PC-3 (cell line): ENCODE measurements around the gene NOS2. TPM values are rescaled to one million over a fixed set of nuclear protein-coding genes. Genes with fewer than 3 reads are reported as not detected.
"Not testable (repeated sequence)": the region's sequence is repeated elsewhere in the genome, so short reads cannot be mapped to it uniquely, and the experiment has no call there.

ENCODE experiments used
- ATAC-seq: fragments of 200-7000 bp; cut with Tn5 transposase; 2 replicates; pipeline ENCODE4 v1.9.1; 2020; ENCODE audit warnings: mild to moderate bottlenecking, moderate library complexity
- BruUV-seq: library from RNA; stranded (reverse); fragments of 400-500 nt; replicated peaks from 2 replicates; lab custom pipeline; 2021; lab: Mats Ljungman, UMichigan
- CTCF ChIA-PET: fragments of 300-600 bp; sonication (Branson Sonifier 250); formaldehyde crosslinking; loops from one replicate; lab custom pipeline; 2022; ENCODE audit warnings: antibody characterized with exemption; lab: Charles Lee
- POLR2A ChIA-PET: fragments of 300-600 bp; sonication (Branson Sonifier 250); formaldehyde crosslinking; loops from one replicate; lab custom pipeline; 2022; ENCODE audit warnings: antibody characterized with exemption; ENCODE audit not compliant: unreplicated experiment; lab: Charles Lee
- DNase-seq: peaks from one replicate; pipeline ENCODE4 v3.0.0-alpha.2; 2015
- H2AFZ ChIP-seq: fragments of 300-600 bp; sonication (generic); 2 replicates; pipeline ENCODE4 v1.6.0; 2016; ENCODE audit warnings: antibody characterized with exemption, low read length
- H3F3A ChIP-seq: fragments of 300-600 bp; sonication (generic); one replicate; pipeline ENCODE4 v1.6.0; 2017; ENCODE audit warnings: antibody characterized with exemption, low read length, control low read depth, mild to moderate bottlenecking; ENCODE audit not compliant: unreplicated experiment
- H3K27ac ChIP-seq: fragments of 300-600 bp; sonication (generic); 2 replicates; pipeline ENCODE4 v1.5.1; 2016; ENCODE audit warnings: mild to moderate bottlenecking, low read length
- H3K27me3 ChIP-seq: fragments of 300-600 bp; sonication (generic); 2 replicates; pipeline ENCODE4 v1.6.1; 2016; ENCODE audit warnings: low read length, mixed read lengths
- H3K36me3 ChIP-seq: fragments of 300-600 bp; sonication (generic); 2 replicates; pipeline ENCODE4 v1.6.1; 2016; ENCODE audit warnings: low read depth, mixed run types, low read length, mixed read lengths
- H3K4me1 ChIP-seq: fragments of 300-600 bp; sonication (generic); 2 replicates; pipeline ENCODE4 v1.5.1; 2016; ENCODE audit warnings: low read length; ENCODE audit not compliant: insufficient read depth
- H3K4me2 ChIP-seq: fragments of 300-600 bp; sonication (generic); 2 replicates; pipeline ENCODE4 v1.6.0; 2016; ENCODE audit warnings: low read length
- H3K4me3 ChIP-seq: fragments of 300-600 bp; sonication (generic); 2 replicates; pipeline ENCODE4 v1.5.1; 2016; ENCODE audit warnings: mild to moderate bottlenecking, low read length, mixed read lengths
- H3K79me2 ChIP-seq: fragments of 300-600 bp; sonication (generic); 2 replicates; pipeline ENCODE4 v1.6.1; 2017; ENCODE audit warnings: low read length, mixed read lengths
- H3K9ac ChIP-seq: fragments of 300-600 bp; sonication (generic); 2 replicates; pipeline ENCODE4 v1.6.0; 2016; ENCODE audit warnings: mild to moderate bottlenecking, low read length
- H3K9me2 ChIP-seq: fragments of 300-600 bp; sonication (generic); replicated peaks from 2 replicates; pipeline ENCODE4 v1.6.1; 2016; ENCODE audit warnings: mixed run types, low read length, mixed read lengths
- H3K9me3 ChIP-seq: fragments of 300-600 bp; sonication (generic); 2 replicates; pipeline ENCODE4 v1.6.1; 2016; ENCODE audit warnings: low read length, mixed read lengths
- H4K20me1 ChIP-seq: fragments of 300-600 bp; sonication (generic); 2 replicates; pipeline ENCODE4 v1.6.1; 2016; ENCODE audit warnings: low read length, mixed read lengths
- CTCF ChIP-seq: fragments of 300-600 bp; sonication (generic); conservative IDR thresholded peaks from 2 replicates; pipeline ENCODE4 v1.5.1; 2017; ENCODE audit warnings: antibody characterized with exemption, low read depth, mild to moderate bottlenecking, low read length
- EZH2 ChIP-seq: fragments of 300-600 bp; sonication (generic); IDR thresholded peaks from one replicate; pipeline ENCODE4 v1.6.1; 2017; ENCODE audit warnings: antibody characterized with exemption, mild to moderate bottlenecking, low read length; ENCODE audit not compliant: unreplicated experiment
- EZH2phosphoT487 ChIP-seq: fragments of 300-600 bp; sonication (generic); IDR thresholded peaks from 2 replicates; pipeline ENCODE4 v1.6.1; 2018; ENCODE audit warnings: mild to moderate bottlenecking, antibody characterized with exemption, low read length, borderline replicate concordance
- intact Hi-C: fragments of 100-400 bp; cut with micrococcal nuclease; formaldehyde crosslinking; loops from 2 replicates; pipeline ENCODE4 v1.9.0; 2023
- total RNA-seq: library from RNA; depleted of rRNA; stranded (reverse); fragments of >200 nt; gene quantifications from 2 replicates; pipeline ENCODE4 v1.2.3, GENCODE V29; 2014

Gene NOS2
- total RNA-seq, 1 experiment from 2014 or later, result not detected

- ChIA-PET CTCF (no interaction called here), POLR2A (no interaction called here)
- H3K4me2 ChIP-seq, result no peak overlapping the region
- H3F3A ChIP-seq, result no peaks in the 10 kb centered on the region
- no peaks in the 10 kb centered on the region for H3K9me2 ChIP-seq
- H3K79me2 ChIP-seq, result no peaks in the 10 kb centered on the region
- BruUV-seq, result no TSS peak
- DNase-seq, result no peak
- no peaks in the 10 kb centered on the region for H4K20me1 ChIP-seq
- H3K9me3 ChIP-seq, result no peaks in the 10 kb centered on the region
- H3K9ac ChIP-seq, result no peak overlapping the region
- no peak overlapping the region for H2AFZ ChIP-seq
- intact Hi-C loops, result no loop called here
- H3K4me1 ChIP-seq, result no peaks in the 10 kb centered on the region
- H3K4me3 ChIP-seq, result no peak overlapping the region
- ATAC-seq, result no peak
- H3K36me3 ChIP-seq, result no peaks in the 10 kb centered on the region
- TF ChIP-seq EZH2phosphoT487 (no peak), CTCF (0 out of 2 replicates have a peak, but pooled peaks have one; percentile 1)
- no peaks in the 10 kb centered on the region for H3K27me3 ChIP-seq
- H3K27ac ChIP-seq, result no peak overlapping the region
Observed at GRCh38 chr17:27748360-27748825, 51.9 kb downstream of the NOS2 start.

GRCh38 chr17:27747462-27748359 lies 52.6 kb downstream of the NOS2 start:
- Histone ChIP-seq H3K9me3 (no peaks in the 10 kb centered on the region), H3K27ac (no peak overlapping the region), H3F3A (no peaks in the 10 kb centered on the region), H3K4me1 (no peaks in the 10 kb centered on the region), H2AFZ (no peak overlapping the region), H3K4me2 (no peak overlapping the region), H3K9ac (no peak overlapping the region), H3K4me3 (no peak overlapping the region), H4K20me1 (no peaks in the 10 kb centered on the region), H3K79me2 (no peaks in the 10 kb centered on the region), H3K9me2 (no peaks in the 10 kb centered on the region), H3K27me3 (no peaks in the 10 kb centered on the region), H3K36me3 (no peaks in the 10 kb centered on the region)
- ATAC-seq, result no peak
- POLR2A ChIA-PET, result no interaction called here
- TF ChIP-seq CTCF (peak; percentile 34; the same call in 1 of the 2 replicates), EZH2 (no peak)
- CTCF ChIA-PET, result no interaction called here
- no peak for DNase-seq
- intact Hi-C loops, result no loop called here
- BruUV-seq, result no TSS peak

- DNase-seq, result no peak
- BruUV-seq, result no TSS peak
- Histone ChIP-seq H3K27ac (no peak overlapping the region), H3K4me2 (no peak overlapping the region), H3F3A (no peaks in the 10 kb centered on the region), H3K36me3 (no peaks in the 10 kb centered on the region), H3K4me1 (no peaks in the 10 kb centered on the region), H3K4me3 (no peak overlapping the region), H3K9ac (no peak overlapping the region), H2AFZ (no peak overlapping the region), H3K9me2 (no peaks in the 10 kb centered on the region), H3K27me3 (no peaks in the 10 kb centered on the region), H4K20me1 (no peaks in the 10 kb centered on the region), H3K9me3 (no peaks in the 10 kb centered on the region), H3K79me2 (no peaks in the 10 kb centered on the region)
- ChIA-PET CTCF (no interaction called here), POLR2A (no interaction called here)
- no peak for ATAC-seq
- TF ChIP-seq CTCF (no peak), EZH2phosphoT487 (no peak), EZH2 (no peak)
- intact Hi-C loops, result no loop called here
Observed at GRCh38 chr17:27746881-27747280, 53.4 kb downstream of the NOS2 start.

DNA sequence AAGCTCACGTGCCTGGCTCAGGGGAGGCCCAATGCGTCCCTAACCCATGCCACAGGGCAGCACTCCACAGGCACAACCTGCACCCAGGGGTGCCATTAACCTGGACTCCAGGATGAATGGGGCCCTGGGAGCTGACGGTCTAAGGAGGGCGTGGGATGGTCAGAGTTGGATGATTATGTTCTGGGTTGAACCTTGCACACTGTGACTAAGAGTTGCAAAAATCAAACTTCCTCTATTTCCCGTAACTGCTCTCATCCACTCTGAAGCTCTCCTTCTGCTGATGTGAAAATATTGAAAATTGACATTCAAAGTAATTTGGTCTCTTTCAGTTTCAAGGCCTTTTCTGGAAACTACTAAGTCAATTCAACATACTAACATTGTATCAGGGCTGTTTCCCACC lies 54.0 kb downstream of the NOS2 start:
- H3K4me2 ChIP-seq, H3K4me1 ChIP-seq, H3F3A ChIP-seq, H4K20me1 ChIP-seq, ATAC-seq, H3K9me2 ChIP-seq, H3K9ac ChIP-seq, H2AFZ ChIP-seq, H3K4me3 ChIP-seq, DNase-seq, H3K36me3 ChIP-seq, CTCF ChIA-PET, H3K9me3 ChIP-seq, H3K79me2 ChIP-seq, H3K27me3 ChIP-seq, H3K27ac ChIP-seq, BruUV-seq, intact Hi-C loops, POLR2A ChIA-PET: not testable (repeated sequence)
